OCI-LY7 (cell line): Measurements from ENCODE around the gene LIN37.

Experiments
- EZH2phosphoT487 ChIP-seq: fragments of 200-600 bp; sonication (generic); IDR thresholded peaks from 2 replicates; pipeline ENCODE4 v1.6.1; 2018; ENCODE audit warnings: low read depth, borderline replicate concordance, mild to moderate bottlenecking, mixed run types, antibody characterized with exemption, low read length, moderate library complexity, mixed read lengths
- TF ChIP-seq, protein P1 (sequence below): fragments of 200-600 bp; sonication (generic); conservative IDR thresholded peaks from 2 replicates; pipeline ENCODE4 v1.5.1; 2014; ENCODE audit warnings: mild to moderate bottlenecking, antibody characterized with exemption, low read length, moderate library complexity, mixed read lengths

- TF ChIP-seq, protein P1, sequence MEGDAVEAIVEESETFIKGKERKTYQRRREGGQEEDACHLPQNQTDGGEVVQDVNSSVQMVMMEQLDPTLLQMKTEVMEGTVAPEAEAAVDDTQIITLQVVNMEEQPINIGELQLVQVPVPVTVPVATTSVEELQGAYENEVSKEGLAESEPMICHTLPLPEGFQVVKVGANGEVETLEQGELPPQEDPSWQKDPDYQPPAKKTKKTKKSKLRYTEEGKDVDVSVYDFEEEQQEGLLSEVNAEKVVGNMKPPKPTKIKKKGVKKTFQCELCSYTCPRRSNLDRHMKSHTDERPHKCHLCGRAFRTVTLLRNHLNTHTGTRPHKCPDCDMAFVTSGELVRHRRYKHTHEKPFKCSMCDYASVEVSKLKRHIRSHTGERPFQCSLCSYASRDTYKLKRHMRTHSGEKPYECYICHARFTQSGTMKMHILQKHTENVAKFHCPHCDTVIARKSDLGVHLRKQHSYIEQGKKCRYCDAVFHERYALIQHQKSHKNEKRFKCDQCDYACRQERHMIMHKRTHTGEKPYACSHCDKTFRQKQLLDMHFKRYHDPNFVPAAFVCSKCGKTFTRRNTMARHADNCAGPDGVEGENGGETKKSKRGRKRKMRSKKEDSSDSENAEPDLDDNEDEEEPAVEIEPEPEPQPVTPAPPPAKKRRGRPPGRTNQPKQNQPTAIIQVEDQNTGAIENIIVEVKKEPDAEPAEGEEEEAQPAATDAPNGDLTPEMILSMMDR, result no peak
- no peak for TF ChIP-seq EZH2phosphoT487
Measured at GRCh38 chr19:35786299-35787160, 38.2 kb downstream of the LIN37 start.
